ENCODE results near the gene SULT4A1.

SULT4A1 gene

GRCh38 chr22:43849731-43850130 is 12.6 kb downstream of the SULT4A1 start:
- no peak overlapping the region for H3K4me3 ChIP-seq (ENCODE audit: low read length)
- H3K4me1 ChIP-seq (ENCODE audit: low read length), result no peaks in the 10 kb centered on the region
- no peaks in the 10 kb centered on the region for H3K36me3 ChIP-seq (replicated peaks; ENCODE audit: insufficient read depth, low read length)
- H3F3A ChIP-seq (ENCODE audit: insufficient read depth, low read length), result no peaks in the 10 kb centered on the region
- DNase-seq, result no peak
- H3K27ac ChIP-seq (ENCODE audit: low read length), result no peak overlapping the region
- H3K27me3 ChIP-seq (replicated peaks; ENCODE audit: insufficient read depth, low read length), result peaks cover 95% of the 10 kb centered on the region
- H3K9me3 ChIP-seq (replicated peaks; ENCODE audit: insufficient read depth, low read length), result no peaks in the 10 kb centered on the region
- no peak overlapping the region for H3K9ac ChIP-seq (ENCODE audit: low read length)
- no peaks in the 10 kb centered on the region for H3K79me2 ChIP-seq (ENCODE audit: low read length)
- H4K20me1 ChIP-seq (ENCODE audit: insufficient read depth, low read length), result no peaks in the 10 kb centered on the region
- H3K4me2 ChIP-seq (ENCODE audit: low read depth, low read length), result no peak overlapping the region
- H2AFZ ChIP-seq (ENCODE audit: low read length), result no peak overlapping the region
- TF ChIP-seq EZH2phosphoT487 (IDR thresholded peaks at IDR 0.05; ENCODE audit: low read length) (no peak), EZH2 (optimal IDR thresholded peaks at IDR 0.05; ENCODE audit: low read depth, low read length) (no peak)
- H3K9me2 ChIP-seq (replicated peaks; ENCODE audit: insufficient read depth, low read length), result no peaks in the 10 kb centered on the region

- DNase-seq, result no peak
- Histone ChIP-seq H3K79me2 (ENCODE audit: low read length) (no peaks in the 10 kb centered on the region), H3K9me3 (replicated peaks; ENCODE audit: insufficient read depth, low read length) (no peaks in the 10 kb centered on the region)
These were observed 13.7 kb downstream of the SULT4A1 start for GRCh38 chr22:43848366-43849171.

GRCh38 chr22:43847376-43848289 is 14.7 kb downstream of the SULT4A1 start:
- H4K20me1 ChIP-seq (ENCODE audit: insufficient read depth, low read length), result no peaks in the 10 kb centered on the region
- H3K9me2 ChIP-seq (replicated peaks; ENCODE audit: insufficient read depth, low read length), result no peaks in the 10 kb centered on the region
- no peak overlapping the region for H3K4me2 ChIP-seq (ENCODE audit: low read depth, low read length)
- DNase-seq, result no peak
- no peaks in the 10 kb centered on the region for H3F3A ChIP-seq (ENCODE audit: insufficient read depth, low read length)
- H3K27me3 ChIP-seq (replicated peaks; ENCODE audit: insufficient read depth, low read length), result peaks cover 97% of the 10 kb centered on the region
- TF ChIP-seq CTCF (IDR thresholded peaks at IDR 0.05; ENCODE audit: low read length) (no peak), EZH2 (optimal IDR thresholded peaks at IDR 0.05; ENCODE audit: low read depth, low read length) (no peak), EZH2phosphoT487 (IDR thresholded peaks at IDR 0.05; ENCODE audit: low read length) (no peak)
- H2AFZ ChIP-seq (ENCODE audit: low read length), result no peak overlapping the region
- no peaks in the 10 kb centered on the region for H3K79me2 ChIP-seq (ENCODE audit: low read length)
- no peak overlapping the region for H3K9ac ChIP-seq (ENCODE audit: low read length)
- no peaks in the 10 kb centered on the region for H3K9me3 ChIP-seq (replicated peaks; ENCODE audit: insufficient read depth, low read length)
- H3K4me1 ChIP-seq (ENCODE audit: low read length), result no peaks in the 10 kb centered on the region
- H3K36me3 ChIP-seq (replicated peaks; ENCODE audit: insufficient read depth, low read length), result no peaks in the 10 kb centered on the region
- no peak overlapping the region for H3K27ac ChIP-seq (ENCODE audit: low read length)
- no peak overlapping the region for H3K4me3 ChIP-seq (ENCODE audit: low read length)

More at GRCh38 chr22:43848366-43849171, 13.7 kb downstream of the SULT4A1 start:
- Histone ChIP-seq H3K27me3 (replicated peaks; ENCODE audit: insufficient read depth, low read length) (peaks cover 96% of the 10 kb centered on the region), H3F3A (ENCODE audit: insufficient read depth, low read length) (no peaks in the 10 kb centered on the region), H2AFZ (ENCODE audit: low read length) (no peak overlapping the region), H3K9ac (ENCODE audit: low read length) (no peak overlapping the region), H3K4me1 (ENCODE audit: low read length) (no peaks in the 10 kb centered on the region), H3K4me3 (ENCODE audit: low read length) (no peak overlapping the region), H3K9me2 (replicated peaks; ENCODE audit: insufficient read depth, low read length) (no peaks in the 10 kb centered on the region), H3K36me3 (replicated peaks; ENCODE audit: insufficient read depth, low read length) (no peaks in the 10 kb centered on the region), H4K20me1 (ENCODE audit: insufficient read depth, low read length) (no peaks in the 10 kb centered on the region), H3K27ac (ENCODE audit: low read length) (no peak overlapping the region), H3K4me2 (ENCODE audit: low read depth, low read length) (no peak overlapping the region)
- no peak for TF ChIP-seq EZH2 (optimal IDR thresholded peaks at IDR 0.05; ENCODE audit: low read depth, low read length)
- TF ChIP-seq CTCF (IDR thresholded peaks at IDR 0.05; ENCODE audit: low read length), result peak; percentile 39
- TF ChIP-seq EZH2phosphoT487 (IDR thresholded peaks at IDR 0.05; ENCODE audit: low read length), result no peak
